ENCODE results near the gene PDXDC1. TPM values are rescaled to one million over a fixed set of nuclear protein-coding genes. Genes with fewer than 3 reads are reported as not detected.
A peak's percentile ranks its signal among the peaks of the same experiment; 100 is the strongest.
"Not testable (repeated sequence)": the region's sequence is repeated elsewhere in the genome, so short reads cannot be mapped to it uniquely, and the experiment has no call there.

The PDXDC1 gene
- total and polyA plus RNA-seq, 9 of the 15 experiments (the other 6 are each of a cell fraction or from before 2014, with no cell fraction given): 5.1 to 95.4 (median 45.8) TPM

GRCh38 chr16:14988092-14988491 is 13.3 kb downstream of the PDXDC1 start:
- H3K9me1 ChIP-seq (ENCODE audit: control insufficient read depth, insufficient read depth, low read length); H3K4me2 ChIP-seq (ENCODE audit: insufficient read depth, low read length); POLR2A ChIA-PET; FAIRE-seq; H3K27ac ChIP-seq (ENCODE audit: extremely low read depth, low read depth, low read length); in situ Hi-C loops (cut with MboI); H3K4me3 ChIP-seq; H3K4me1 ChIP-seq (replicated peaks in 1 of 2; ENCODE audit: control insufficient read depth in 2 of 2, insufficient read depth in 2 of 2, low read length in 2 of 2); H4K20me1 ChIP-seq (replicated peaks; ENCODE audit: control insufficient read depth, insufficient read depth, low read length); BruUV-seq (replicated peaks); H3K9ac ChIP-seq (ENCODE audit: insufficient read depth in 1 of 2, low read depth in 2 of 2, low read length in 2 of 2); H3K9me3 ChIP-seq (replicated peaks; ENCODE audit: control insufficient read depth, insufficient read depth, low read depth, low read length); H2AFZ ChIP-seq (ENCODE audit: low read depth, low read length); intact Hi-C loops (cut with micrococcal nuclease); CTCF ChIA-PET (ENCODE audit: low intra/inter-chr PET ratio); H3K27me3 ChIP-seq (ENCODE audit: control insufficient read depth in 2 of 2, insufficient read depth in 2 of 2, low read length in 2 of 2); DNase-seq (ENCODE audit: extremely low read depth in 1 of 4, low spot score in 3 of 4); ATAC-seq: not testable (repeated sequence)
- Histone ChIP-seq H3K79me2 (ENCODE audit: control insufficient read depth, insufficient read depth, low read length) (peaks cover 14% of the 10 kb centered on the region), H3K36me3 (ENCODE audit: control insufficient read depth, insufficient read depth, low read length) (peaks cover 11% of the 10 kb centered on the region; the same call in 1 of the 3 replicates)
- 95% methylated on average over 8 of the region's 8 CpGs for WGBS (ENCODE audit: insufficient coverage, low coverage, missing lambda C conversion rate)

- TF ChIP-seq POLR2G (IDR thresholded peaks at IDR 0.05; ENCODE audit: low read depth, low read length): 0 out of 2 replicates have a peak, but pooled peaks have one; percentile 13
- CTCF ChIA-PET (ENCODE audit: low intra/inter-chr PET ratio); H3K27me3 ChIP-seq (ENCODE audit: control insufficient read depth in 2 of 2, insufficient read depth in 2 of 2, low read length in 2 of 2); DNase-seq (ENCODE audit: extremely low read depth in 1 of 4, low spot score in 3 of 4); ATAC-seq; BruUV-seq (replicated peaks); H3K4me2 ChIP-seq (ENCODE audit: insufficient read depth, low read length); H3K27ac ChIP-seq (ENCODE audit: extremely low read depth, low read depth, low read length); H3K9me3 ChIP-seq (replicated peaks; ENCODE audit: control insufficient read depth, insufficient read depth, low read depth, low read length); POLR2A ChIA-PET; H3K4me3 ChIP-seq; H3K9ac ChIP-seq (ENCODE audit: insufficient read depth in 1 of 2, low read depth in 2 of 2, low read length in 2 of 2); H3K4me1 ChIP-seq (replicated peaks in 1 of 2; ENCODE audit: control insufficient read depth in 2 of 2, insufficient read depth in 2 of 2, low read length in 2 of 2); H3K9me1 ChIP-seq (ENCODE audit: control insufficient read depth, insufficient read depth, low read length); FAIRE-seq; H4K20me1 ChIP-seq (replicated peaks; ENCODE audit: control insufficient read depth, insufficient read depth, low read length); in situ Hi-C loops (cut with MboI); H2AFZ ChIP-seq (ENCODE audit: low read depth, low read length); intact Hi-C loops (cut with micrococcal nuclease): not testable (repeated sequence)
- Histone ChIP-seq H3K79me2 (ENCODE audit: control insufficient read depth, insufficient read depth, low read length) (peaks cover 16% of the 10 kb centered on the region), H3K36me3 (ENCODE audit: control insufficient read depth, insufficient read depth, low read length) (peaks cover 11% of the 10 kb centered on the region; the same call in 1 of the 3 replicates)
- WGBS (ENCODE audit: insufficient coverage, low coverage, missing lambda C conversion rate): 96% methylated on average over 25 of the region's 25 CpGs
These were observed 13.9 kb downstream of the PDXDC1 start for GRCh38 chr16:14988661-14989191.

All from K562 (cell line).